Liver (tissue), 9 donors: Measurements from ENCODE around the gene QKI. TPM values are rescaled to one million over a fixed set of nuclear protein-coding genes. Genes with fewer than 3 reads are reported as not detected.

Source experiments
- DNase-seq: peaks from one replicate; pipeline ENCODE4 v3.0.0-alpha.2; 2017; ENCODE audit warnings: low spot score
- H3K27ac ChIP-seq, 2 donors: one replicate each; pipeline ENCODE4 v1.7.0; 2013; ENCODE audit warnings: inconsistent platforms in 2 of 2, low read length in 2 of 2, control low read depth in 1 of 2, low read depth in 1 of 2, mild to moderate bottlenecking in 1 of 2
- H3K27me3 ChIP-seq, 4 donors: one replicate each; pipeline versions ENCODE4 v1.6.1 to v1.7.0; 2013; ENCODE audit warnings: low read length in 3 of 4, inconsistent platforms in 1 of 4, mild to moderate bottlenecking in 1 of 4, moderate library complexity in 1 of 4; ENCODE audit not compliant: control insufficient read depth in 4 of 4, insufficient read depth in 4 of 4
- H3K36me3 ChIP-seq, 4 donors: one replicate each; pipeline versions ENCODE4 v1.6.1 to v1.7.0; 2013; ENCODE audit warnings: low read length in 3 of 4, mild to moderate bottlenecking in 3 of 4, low read depth in 1 of 4, moderate library complexity in 1 of 4; ENCODE audit not compliant: control insufficient read depth in 4 of 4, insufficient read depth in 3 of 4
- H3K4me1 ChIP-seq, 4 donors: one replicate each; pipeline versions ENCODE4 v1.6.1 to v1.7.0; 2013; ENCODE audit warnings: low read length in 3 of 4, mild to moderate bottlenecking in 3 of 4, moderate library complexity in 1 of 4; ENCODE audit not compliant: control insufficient read depth in 4 of 4, insufficient read depth in 4 of 4
- H3K4me3 ChIP-seq, 3 donors: one replicate each; pipeline versions ENCODE4 v1.6.1 to v1.7.0; 2013; ENCODE audit warnings: low read length in 3 of 3, control low read depth in 1 of 3, low read depth in 1 of 3, mild to moderate bottlenecking in 1 of 3
- H3K9ac ChIP-seq, 2 donors: one replicate each; pipeline ENCODE4 v1.7.0; 2013; ENCODE audit warnings: low read length in 2 of 2, mild to moderate bottlenecking in 2 of 2, moderate library complexity in 2 of 2, control low read depth in 1 of 2, low read depth in 1 of 2
- H3K9me3 ChIP-seq, 4 donors: one replicate each; pipeline versions ENCODE4 v1.6.1 to v1.7.0; 2013; ENCODE audit warnings: low read length in 3 of 4; ENCODE audit not compliant: control insufficient read depth in 4 of 4
- EGR1 ChIP-seq, 2 donors: IDR thresholded peaks; 2 replicates each; pipeline ENCODE4 v1.6.1; 2016 to 2018; ENCODE audit warnings: antibody characterized with exemption in 2 of 2, low read depth in 2 of 2
- FOXA1 ChIP-seq: IDR thresholded peaks from 2 replicates; pipeline ENCODE4 v1.6.1; 2016; ENCODE audit warnings: antibody characterized with exemption
- FOXA2 ChIP-seq: IDR thresholded peaks from 2 replicates; pipeline ENCODE4 v1.6.1; 2016; ENCODE audit warnings: antibody characterized with exemption
- GABPA ChIP-seq, 2 donors: IDR thresholded peaks in 1 of 2; conservative IDR thresholded peaks in 1 of 2; 2 replicates each; pipeline ENCODE4 v1.6.1; 2016; ENCODE audit warnings: antibody characterized with exemption in 2 of 2, mild to moderate bottlenecking in 1 of 2, moderate library complexity in 1 of 2
- HNF4A ChIP-seq, 2 donors: conservative IDR thresholded peaks; 2 replicates each; pipeline ENCODE4 v1.6.1; 2016; ENCODE audit warnings: antibody characterized with exemption in 2 of 2, mild to moderate bottlenecking in 2 of 2
- HNF4G ChIP-seq: IDR thresholded peaks from 2 replicates; pipeline ENCODE4 v1.6.1; 2016; ENCODE audit warnings: antibody characterized with exemption
- JUND ChIP-seq, 2 donors: IDR thresholded peaks; 2 replicates each; pipeline ENCODE4 v1.6.1; 2016; ENCODE audit warnings: antibody characterized with exemption in 2 of 2
- NR2F2 ChIP-seq: IDR thresholded peaks from 2 replicates; pipeline ENCODE4 v1.6.1; 2016; ENCODE audit warnings: antibody characterized with exemption
- RAD21 ChIP-seq, 2 donors: IDR thresholded peaks; 2 replicates each; pipeline ENCODE4 v1.6.1; 2016; ENCODE audit warnings: antibody characterized with exemption in 2 of 2, mild to moderate bottlenecking in 2 of 2
- RXRA ChIP-seq, 2 donors: IDR thresholded peaks; 2 replicates each; pipeline ENCODE4 v1.6.1; 2017 to 2018; ENCODE audit warnings: antibody characterized with exemption in 2 of 2, mild to moderate bottlenecking in 1 of 2
- SP1 ChIP-seq: IDR thresholded peaks from 2 replicates; pipeline ENCODE4 v1.6.1; 2018; ENCODE audit warnings: antibody characterized with exemption, mild to moderate bottlenecking
- TAF1 ChIP-seq: conservative IDR thresholded peaks from 2 replicates; pipeline ENCODE4 v1.6.1; 2016; ENCODE audit warnings: antibody characterized with exemption, mild to moderate bottlenecking
- YY1 ChIP-seq: IDR thresholded peaks from 2 replicates; pipeline ENCODE4 v1.6.1; 2016; ENCODE audit warnings: antibody characterized with exemption, mild to moderate bottlenecking
- WGBS: extraction: QIAGEN DNeasy Blood & Tissue Kit; methylation state at CpG from one replicate; pipeline ENCODE4 v1.1.7; 2013; 5-methylcytosine and 5-hydroxymethylcytosine counted together
- polyA plus RNA-seq, 2 donors: library from polyadenylated mRNA; stranded (reverse) in 1 of 2; unstranded in 1 of 2; fragments of 200-250 nt in 1 of 2; fragments of >200 nt in 1 of 2; fragmentation: Nextera tagmentation in 1 of 2; extraction: Ambion mirVana in 1 of 2; gene quantifications; one replicate each; pipeline versions ENCODE4 v1.2.1 to v1.2.3, GENCODE V29; 2013 to 2015
- total RNA-seq, 2 donors: library from RNA; depleted of rRNA; stranded (reverse); fragments of >200 nt; gene quantifications; one replicate each; pipeline ENCODE4 v1.2.3, GENCODE V29; 2014
- TF ChIP-seq, protein P1 (sequence below): IDR thresholded peaks from 2 replicates; pipeline ENCODE4 v1.6.1; 2016; ENCODE audit warnings: antibody characterized with exemption
- TF ChIP-seq, protein P2 (sequence below): IDR thresholded peaks from 2 replicates; pipeline ENCODE4 v1.6.1; 2016; ENCODE audit warnings: antibody characterized with exemption
- TF ChIP-seq, protein P3 (sequence below): fragments of 150-350 bp; IDR thresholded peaks from 2 replicates; pipeline ENCODE4 v1.5.1; 2017; ENCODE audit warnings: improper control_type of control experiment, low read depth, low read length; ENCODE audit not compliant: missing input control
- TF ChIP-seq, protein P4 (sequence below): IDR thresholded peaks from 2 replicates; pipeline ENCODE4 v1.6.1; 2016; ENCODE audit warnings: antibody characterized with exemption
- donor health status: healthy.
- donor health status: healthy.
- donor health status: healthy.
- donor health status: healthy.
- donor health status: healthy.

QKI gene
- total and polyA plus RNA-seq, 4 donors: 22.7 to 97.0 (median 56.3) TPM

DNA sequence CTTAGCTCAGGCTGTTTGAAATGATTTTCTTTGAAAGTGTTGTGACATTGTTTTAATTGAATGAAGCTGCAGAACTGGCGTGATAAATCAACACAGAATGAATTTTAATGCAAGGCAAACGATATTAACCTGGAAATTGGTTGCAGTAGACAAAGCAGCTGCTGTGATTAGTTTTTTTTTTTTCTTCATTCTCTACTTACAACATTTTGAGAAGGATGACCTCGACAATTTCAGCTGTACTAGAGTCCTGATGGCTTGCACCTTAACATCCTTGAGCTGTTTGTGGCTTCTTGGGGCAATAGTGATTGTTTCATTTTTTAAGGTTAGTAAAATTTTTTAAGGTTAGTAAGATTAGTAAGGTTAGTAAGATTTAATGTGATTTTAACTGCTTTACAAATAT is 54.2 kb downstream of the QKI start (continued):
- no peak for TF ChIP-seq NR2F2

DNA sequence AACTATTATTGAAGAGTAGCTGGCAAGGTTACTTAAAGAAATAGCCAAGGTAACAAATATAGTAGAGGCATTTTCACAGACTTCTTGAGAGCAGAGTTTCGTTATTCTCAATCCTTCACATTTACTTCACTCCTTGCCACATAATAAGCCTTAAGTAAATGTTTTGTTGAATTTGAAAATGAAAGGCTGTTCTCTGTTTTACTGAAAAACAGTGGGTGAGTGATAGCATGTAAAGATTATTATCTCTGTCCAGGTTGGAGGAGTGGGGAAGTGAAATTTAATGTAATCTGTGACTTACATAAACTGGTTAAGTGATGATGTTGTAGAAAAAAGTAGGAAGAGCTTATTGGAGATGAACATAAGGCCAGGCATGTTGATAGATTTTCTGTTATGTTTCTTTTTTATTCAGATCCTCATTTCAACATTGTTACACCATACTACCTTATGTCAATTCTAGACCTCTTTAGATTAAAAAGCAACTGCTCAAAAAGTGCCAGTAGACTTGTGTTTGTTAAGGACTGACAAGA is 55.0 kb downstream of the QKI start:
- WGBS: 94% methylated on average over 1 of the region's 1 CpG
- Histone ChIP-seq H3K4me1 (no peaks in the 10 kb centered on the region), H3K27me3 (no peaks in the 10 kb centered on the region), H3K4me3 (no peak overlapping the region), H3K9me3 (peaks cover 0 to 3% (median under 1%) of the 10 kb centered on the region in 4 donors), H3K27ac (no peak overlapping the region), H3K9ac (no peak overlapping the region), H3K36me3 (no peaks in the 10 kb centered on the region)
- DNase-seq: no peak
- TF ChIP-seq SP1: no peak
- TF ChIP-seq TAF1: no peak
- no peak for TF ChIP-seq FOXA1
- TF ChIP-seq RXRA (IDR thresholded peaks at IDR 0.05): no peak
- no peak for TF ChIP-seq FOXA2
- no peak for TF ChIP-seq JUND (IDR thresholded peaks at IDR 0.05)
- TF ChIP-seq, protein P1, sequence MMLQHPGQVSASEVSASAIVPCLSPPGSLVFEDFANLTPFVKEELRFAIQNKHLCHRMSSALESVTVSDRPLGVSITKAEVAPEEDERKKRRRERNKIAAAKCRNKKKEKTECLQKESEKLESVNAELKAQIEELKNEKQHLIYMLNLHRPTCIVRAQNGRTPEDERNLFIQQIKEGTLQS: no peak
- TF ChIP-seq HNF4G: no peak
- no peak for TF ChIP-seq GABPA (IDR thresholded peaks at IDR 0.05 in 1 of 2, conservative IDR thresholded peaks at IDR 0.05 in 1 of 2)
- TF ChIP-seq, protein P2, sequence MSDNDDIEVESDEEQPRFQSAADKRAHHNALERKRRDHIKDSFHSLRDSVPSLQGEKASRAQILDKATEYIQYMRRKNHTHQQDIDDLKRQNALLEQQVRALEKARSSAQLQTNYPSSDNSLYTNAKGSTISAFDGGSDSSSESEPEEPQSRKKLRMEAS: no peak
- TF ChIP-seq, protein P3, sequence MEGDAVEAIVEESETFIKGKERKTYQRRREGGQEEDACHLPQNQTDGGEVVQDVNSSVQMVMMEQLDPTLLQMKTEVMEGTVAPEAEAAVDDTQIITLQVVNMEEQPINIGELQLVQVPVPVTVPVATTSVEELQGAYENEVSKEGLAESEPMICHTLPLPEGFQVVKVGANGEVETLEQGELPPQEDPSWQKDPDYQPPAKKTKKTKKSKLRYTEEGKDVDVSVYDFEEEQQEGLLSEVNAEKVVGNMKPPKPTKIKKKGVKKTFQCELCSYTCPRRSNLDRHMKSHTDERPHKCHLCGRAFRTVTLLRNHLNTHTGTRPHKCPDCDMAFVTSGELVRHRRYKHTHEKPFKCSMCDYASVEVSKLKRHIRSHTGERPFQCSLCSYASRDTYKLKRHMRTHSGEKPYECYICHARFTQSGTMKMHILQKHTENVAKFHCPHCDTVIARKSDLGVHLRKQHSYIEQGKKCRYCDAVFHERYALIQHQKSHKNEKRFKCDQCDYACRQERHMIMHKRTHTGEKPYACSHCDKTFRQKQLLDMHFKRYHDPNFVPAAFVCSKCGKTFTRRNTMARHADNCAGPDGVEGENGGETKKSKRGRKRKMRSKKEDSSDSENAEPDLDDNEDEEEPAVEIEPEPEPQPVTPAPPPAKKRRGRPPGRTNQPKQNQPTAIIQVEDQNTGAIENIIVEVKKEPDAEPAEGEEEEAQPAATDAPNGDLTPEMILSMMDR: no peak
- no peak for TF ChIP-seq YY1
- TF ChIP-seq EGR1 (IDR thresholded peaks at IDR 0.05; ENCODE audit: low read depth in 2 of 2): no peak
- TF ChIP-seq HNF4A (conservative IDR thresholded peaks at IDR 0.05): no peak
- TF ChIP-seq RAD21 (IDR thresholded peaks at IDR 0.05): no peak
- no peak for TF ChIP-seq NR2F2
- TF ChIP-seq, protein P4, sequence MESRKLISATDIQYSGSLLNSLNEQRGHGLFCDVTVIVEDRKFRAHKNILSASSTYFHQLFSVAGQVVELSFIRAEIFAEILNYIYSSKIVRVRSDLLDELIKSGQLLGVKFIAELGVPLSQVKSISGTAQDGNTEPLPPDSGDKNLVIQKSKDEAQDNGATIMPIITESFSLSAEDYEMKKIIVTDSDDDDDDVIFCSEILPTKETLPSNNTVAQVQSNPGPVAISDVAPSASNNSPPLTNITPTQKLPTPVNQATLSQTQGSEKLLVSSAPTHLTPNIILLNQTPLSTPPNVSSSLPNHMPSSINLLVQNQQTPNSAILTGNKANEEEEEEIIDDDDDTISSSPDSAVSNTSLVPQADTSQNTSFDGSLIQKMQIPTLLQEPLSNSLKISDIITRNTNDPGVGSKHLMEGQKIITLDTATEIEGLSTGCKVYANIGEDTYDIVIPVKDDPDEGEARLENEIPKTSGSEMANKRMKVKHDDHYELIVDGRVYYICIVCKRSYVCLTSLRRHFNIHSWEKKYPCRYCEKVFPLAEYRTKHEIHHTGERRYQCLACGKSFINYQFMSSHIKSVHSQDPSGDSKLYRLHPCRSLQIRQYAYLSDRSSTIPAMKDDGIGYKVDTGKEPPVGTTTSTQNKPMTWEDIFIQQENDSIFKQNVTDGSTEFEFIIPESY: no peak

DNA sequence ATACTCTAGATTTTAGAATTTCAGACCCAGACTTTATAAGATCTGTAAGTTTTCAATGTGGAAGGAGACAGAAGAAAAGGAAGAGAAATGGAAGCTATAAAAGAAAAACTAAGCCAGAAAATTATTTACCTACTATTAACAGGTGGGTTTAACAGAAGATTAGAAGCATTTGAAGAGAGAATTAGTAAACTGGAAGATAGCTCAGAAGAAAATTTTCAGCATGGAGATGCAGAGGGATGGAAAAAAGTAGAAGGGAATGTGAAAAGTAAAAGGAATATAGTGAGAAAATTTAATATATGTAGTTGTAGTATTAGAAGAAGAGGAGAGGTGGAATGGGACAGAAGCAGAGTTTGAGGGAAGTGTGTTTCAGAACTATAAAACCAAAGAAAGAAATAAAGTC is 56.1 kb downstream of the QKI start:
- no peak for DNase-seq
- no peaks in the 10 kb centered on the region for H3K27me3 ChIP-seq
- H3K27ac ChIP-seq: no peak overlapping the region
- no peaks in the 10 kb centered on the region for H3K4me1 ChIP-seq
- no peaks in the 10 kb centered on the region for H3K36me3 ChIP-seq
- peaks cover 0 to 3% (median under 1%) of the 10 kb centered on the region in 4 donors for H3K9me3 ChIP-seq
- TF ChIP-seq NR2F2 (no peak), YY1 (no peak)
- H3K4me3 ChIP-seq: no peak overlapping the region
- H3K9ac ChIP-seq: no peak overlapping the region
